Measurements from ENCODE around the gene SLC38A5. TPM values are rescaled to one million over a fixed set of nuclear protein-coding genes. Genes with fewer than 3 reads are reported as not detected.

SLC38A5 gene
- total and polyA plus RNA-seq, 2 experiments from 2014 or later = not detected

DNA sequence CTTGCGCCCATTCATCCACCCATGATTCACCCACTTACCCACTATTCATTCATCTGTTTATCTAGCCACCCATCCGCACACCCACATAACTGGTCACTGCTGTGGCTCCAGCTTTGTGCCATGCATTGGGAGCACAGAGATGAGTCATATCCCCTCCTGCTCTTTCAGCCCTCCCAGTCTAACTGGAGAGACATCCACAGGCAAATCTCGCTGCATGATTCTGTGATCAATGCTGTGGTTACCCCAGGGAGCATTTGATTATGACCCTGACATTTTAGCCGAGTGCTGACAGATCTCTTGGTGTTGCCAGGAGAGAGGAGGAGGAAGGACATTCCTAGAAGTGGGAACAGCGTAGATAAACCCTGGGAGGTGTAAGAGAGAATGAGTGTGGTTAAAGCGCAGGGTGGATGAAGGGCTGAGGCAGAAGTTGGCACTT is 28.3 kb upstream of the SLC38A5 start:
- no peaks in the 10 kb centered on the region for H3K4me1 ChIP-seq (ENCODE audit: low read depth)
- no peaks in the 10 kb centered on the region for H3K9me3 ChIP-seq (ENCODE audit: low read depth)
- no peaks in the 10 kb centered on the region for H3K27me3 ChIP-seq
- H3K4me3 ChIP-seq = no peak overlapping the region
- peak in 1 of 2 donors; percentile 56 for DNase-seq (ENCODE audit: low read depth in 1 of 2, low spot score in 1 of 2)
- no peak overlapping the region for H3K27ac ChIP-seq
- TF ChIP-seq CTCF (IDR thresholded peaks at IDR 0.05; ENCODE audit: low read depth, low read length) = no peak
- no peaks in the 10 kb centered on the region for H3K36me3 ChIP-seq

- no peaks in the 10 kb centered on the region for H3K27me3 ChIP-seq
- H3K27ac ChIP-seq = no peak overlapping the region
- DNase-seq (ENCODE audit: low read depth in 1 of 2, low spot score in 1 of 2) = no peak
- no peaks in the 10 kb centered on the region for H3K9me3 ChIP-seq (ENCODE audit: low read depth)
- TF ChIP-seq CTCF (IDR thresholded peaks at IDR 0.05; ENCODE audit: low read depth, low read length) = no peak
- no peaks in the 10 kb centered on the region for H3K4me1 ChIP-seq (ENCODE audit: low read depth)
- H3K36me3 ChIP-seq = no peaks in the 10 kb centered on the region
- H3K4me3 ChIP-seq = no peak overlapping the region
Measured at GRCh38 chrX:48497871-48498270, 27.8 kb upstream of the SLC38A5 start.

DNA sequence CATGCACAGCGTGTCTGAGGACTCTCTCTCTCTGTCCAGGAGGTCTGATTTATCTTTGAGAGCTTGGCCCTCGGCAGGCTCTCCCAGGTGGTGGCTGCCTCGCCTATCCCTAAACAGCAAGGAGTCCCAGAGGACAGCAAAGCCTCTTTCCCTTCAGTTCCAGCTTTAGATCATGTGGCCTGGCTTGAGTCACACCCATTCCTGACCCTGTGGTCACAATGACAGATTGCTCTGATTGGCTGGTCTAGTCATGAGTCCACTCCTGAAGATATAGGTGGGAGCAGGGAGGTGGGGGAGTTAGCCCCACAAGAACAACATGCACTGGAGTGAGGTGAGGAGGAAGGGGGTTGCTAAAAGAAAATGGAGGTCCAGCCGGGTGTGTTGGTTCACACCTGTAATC is 26.6 kb upstream of the SLC38A5 start:
- H3K27ac ChIP-seq = no peak overlapping the region
- DNase-seq (ENCODE audit: low read depth in 1 of 2, low spot score in 1 of 2) = no peak
- H3K4me1 ChIP-seq (ENCODE audit: low read depth) = no peaks in the 10 kb centered on the region
- no peaks in the 10 kb centered on the region for H3K9me3 ChIP-seq (ENCODE audit: low read depth)
- no peaks in the 10 kb centered on the region for H3K27me3 ChIP-seq
- no peak for TF ChIP-seq CTCF (IDR thresholded peaks at IDR 0.05; ENCODE audit: low read depth, low read length)
- H3K36me3 ChIP-seq = no peaks in the 10 kb centered on the region
- H3K4me3 ChIP-seq = no peak overlapping the region

DNA sequence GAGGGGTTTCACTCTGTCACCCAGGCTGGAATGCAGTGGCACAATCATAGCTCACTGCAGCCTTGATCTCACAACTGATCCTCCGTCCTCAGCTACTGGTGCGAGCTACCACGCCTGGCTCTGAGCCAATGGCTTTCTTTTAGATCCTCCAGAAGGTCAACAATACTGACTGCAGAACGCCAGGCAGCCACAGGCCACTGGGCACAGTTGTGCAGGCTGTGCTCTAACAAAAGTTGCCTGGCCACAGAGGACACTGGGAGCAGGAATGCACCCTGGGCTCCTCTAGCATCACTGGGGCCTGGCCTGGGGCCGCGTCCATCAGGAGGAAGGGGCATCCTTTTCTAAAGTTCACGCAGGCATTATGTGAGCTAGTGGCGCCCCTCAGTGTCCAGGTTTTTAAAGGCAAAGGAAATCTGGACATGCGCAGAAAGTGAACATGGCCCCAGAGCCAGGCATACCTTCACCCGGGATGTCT is 23.9 kb upstream of the SLC38A5 start:
- H3K27ac ChIP-seq = no peak overlapping the region
- H3K27me3 ChIP-seq = no peaks in the 10 kb centered on the region
- no peaks in the 10 kb centered on the region for H3K4me1 ChIP-seq (ENCODE audit: low read depth)
- no peaks in the 10 kb centered on the region for H3K36me3 ChIP-seq
- no peaks in the 10 kb centered on the region for H3K9me3 ChIP-seq (ENCODE audit: low read depth)
- peak; percentile 52 to 67 for DNase-seq (ENCODE audit: low read depth in 1 of 2, low spot score in 1 of 2)
- H3K4me3 ChIP-seq = no peak overlapping the region
- peak; percentile 42 for TF ChIP-seq CTCF (IDR thresholded peaks at IDR 0.05; ENCODE audit: low read depth, low read length)

GRCh38 chrX:48492293-48492910 is 22.3 kb upstream of the SLC38A5 start:
- H3K4me3 ChIP-seq = no peak overlapping the region
- H3K27me3 ChIP-seq = no peaks in the 10 kb centered on the region
- H3K27ac ChIP-seq = no peak overlapping the region
- no peak for DNase-seq (ENCODE audit: low read depth in 1 of 2, low spot score in 1 of 2)
- TF ChIP-seq CTCF (IDR thresholded peaks at IDR 0.05; ENCODE audit: low read depth, low read length) = no peak
- no peaks in the 10 kb centered on the region for H3K4me1 ChIP-seq (ENCODE audit: low read depth)
- H3K36me3 ChIP-seq = no peaks in the 10 kb centered on the region
- H3K9me3 ChIP-seq (ENCODE audit: low read depth) = no peaks in the 10 kb centered on the region

All from cardiac muscle cell (in vitro differentiated cells and primary cell).